GM19035 (cell line): ENCODE data around the gene C15orf39.
"Not testable (repeated sequence)": the region's sequence is repeated elsewhere in the genome, so short reads cannot be mapped to it uniquely, and the experiment has no call there.

ENCODE experiments used
- ATAC-seq: cut with Tn5 transposase; IDR thresholded peaks from one replicate; pipeline ENCODE4 v1.9.1; 2021; ENCODE audit not compliant: unreplicated experiment

Gene C15orf39

DNA sequence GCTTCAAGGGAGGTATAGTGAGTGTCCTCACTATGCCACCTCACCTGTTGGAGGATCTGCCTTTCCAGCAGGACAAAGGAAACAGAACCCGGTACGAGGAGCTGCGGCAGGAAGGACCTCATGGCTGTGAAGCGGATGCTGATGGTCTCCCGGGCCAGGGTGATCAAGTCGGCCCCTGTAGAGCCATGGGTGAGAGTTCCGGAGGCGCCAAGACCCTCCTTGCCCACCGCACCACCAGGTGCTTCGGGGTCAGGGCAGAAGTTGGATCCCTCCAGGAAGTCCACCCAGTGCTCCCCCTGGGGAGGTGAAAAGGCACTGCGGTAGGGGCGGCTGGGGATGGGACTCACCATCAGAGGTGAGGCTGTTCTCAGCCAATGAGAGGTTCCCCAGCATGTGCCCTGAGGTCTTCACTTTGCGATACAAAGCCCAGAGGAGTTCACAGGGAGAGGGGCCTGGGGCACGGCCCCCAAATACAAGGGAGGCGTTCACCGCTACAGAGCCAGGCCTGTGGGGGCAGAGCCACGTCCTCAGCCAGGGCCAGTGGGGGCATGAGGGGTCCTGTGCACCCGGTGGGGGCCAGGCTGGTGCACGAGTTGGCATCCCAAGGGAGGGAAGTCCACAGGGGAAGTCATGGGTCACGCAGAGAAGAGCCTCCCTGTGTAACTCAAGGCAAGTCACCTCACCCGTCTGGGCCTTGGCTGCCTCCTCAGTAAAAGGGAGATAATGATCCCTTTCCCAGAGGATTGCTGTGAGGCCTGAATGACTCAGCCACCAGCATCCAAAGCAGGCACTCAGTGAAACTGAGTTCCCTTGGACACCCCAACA is 27.7 kb downstream of the C15orf39 start:
- no peak for ATAC-seq

DNA sequence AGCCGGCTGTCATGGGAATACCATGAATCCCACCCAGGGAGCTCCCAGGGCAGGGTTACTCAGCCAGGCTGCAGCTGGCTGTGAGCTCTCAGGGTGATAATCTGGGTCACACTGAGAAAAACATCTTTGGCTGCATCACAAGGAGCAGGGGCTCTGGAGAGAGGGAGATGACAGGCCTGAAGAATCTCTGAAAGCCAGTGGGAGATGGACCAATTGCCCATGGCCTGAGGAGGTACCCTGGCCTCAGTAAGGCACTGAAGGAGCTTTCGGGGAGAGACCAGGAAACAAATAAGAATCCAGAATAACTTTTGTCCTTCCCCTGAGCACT is 28.3 kb downstream of the C15orf39 start:
- no peak for ATAC-seq

DNA sequence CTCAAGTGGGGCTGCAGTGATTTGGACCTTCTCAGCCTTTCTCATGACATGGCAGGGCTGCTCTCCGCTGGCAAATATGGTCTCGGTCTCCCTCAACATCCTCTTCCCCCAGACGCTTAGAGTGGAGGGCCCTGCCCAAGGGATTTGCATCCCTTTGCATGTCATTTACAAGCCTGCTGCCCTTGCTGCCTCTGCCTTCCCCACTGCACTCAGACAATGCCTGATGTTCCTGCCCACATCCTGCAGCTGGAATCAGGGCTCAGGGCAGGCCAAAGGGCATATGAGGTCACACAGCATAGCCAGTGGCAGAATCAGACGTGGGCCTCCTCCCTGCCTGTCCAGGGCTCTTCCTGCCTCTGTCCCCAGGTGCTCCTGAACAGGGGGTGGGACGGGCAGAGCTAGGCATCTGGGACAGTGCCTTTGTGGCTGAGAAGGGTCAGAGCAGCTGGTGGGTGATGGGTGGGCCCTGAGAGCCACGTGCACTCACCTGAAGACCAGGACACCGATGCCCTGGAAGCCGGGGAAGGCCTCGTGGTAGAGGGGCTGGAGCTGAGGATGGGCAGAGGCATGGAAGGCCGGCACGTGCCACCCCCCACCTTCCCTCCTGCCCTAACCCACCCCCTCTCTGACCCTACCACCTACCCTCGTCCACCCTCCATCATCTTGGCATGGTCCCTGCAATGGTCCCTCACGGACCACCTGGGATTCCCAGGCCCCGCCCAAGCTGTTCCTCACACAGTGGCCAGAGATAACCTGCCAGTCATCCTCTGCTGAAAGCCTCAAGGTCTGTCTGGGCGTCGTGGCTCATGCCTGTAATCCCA is 29.1 kb downstream of the C15orf39 start:
- no peak for ATAC-seq

DNA sequence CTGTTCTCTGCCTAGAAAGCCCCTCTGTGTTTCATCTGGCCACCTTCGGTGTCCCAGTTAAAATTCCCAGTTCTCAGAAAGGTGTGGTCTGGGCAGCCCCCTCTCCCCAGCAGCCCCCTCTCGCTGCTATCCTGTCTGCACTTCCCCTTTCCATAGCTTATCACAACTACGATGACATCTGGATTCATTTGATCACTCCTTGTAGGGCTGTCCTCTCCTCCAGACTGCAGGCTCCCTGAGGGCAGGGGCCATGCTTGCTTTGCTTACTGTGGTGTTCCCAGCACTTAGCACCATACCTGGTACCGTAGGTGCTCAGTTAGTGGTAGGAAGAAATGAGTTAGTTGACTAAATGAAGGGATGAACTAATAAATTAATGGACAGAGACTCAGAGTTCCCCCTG is 30.2 kb downstream of the C15orf39 start:
- ATAC-seq, result no peak

DNA sequence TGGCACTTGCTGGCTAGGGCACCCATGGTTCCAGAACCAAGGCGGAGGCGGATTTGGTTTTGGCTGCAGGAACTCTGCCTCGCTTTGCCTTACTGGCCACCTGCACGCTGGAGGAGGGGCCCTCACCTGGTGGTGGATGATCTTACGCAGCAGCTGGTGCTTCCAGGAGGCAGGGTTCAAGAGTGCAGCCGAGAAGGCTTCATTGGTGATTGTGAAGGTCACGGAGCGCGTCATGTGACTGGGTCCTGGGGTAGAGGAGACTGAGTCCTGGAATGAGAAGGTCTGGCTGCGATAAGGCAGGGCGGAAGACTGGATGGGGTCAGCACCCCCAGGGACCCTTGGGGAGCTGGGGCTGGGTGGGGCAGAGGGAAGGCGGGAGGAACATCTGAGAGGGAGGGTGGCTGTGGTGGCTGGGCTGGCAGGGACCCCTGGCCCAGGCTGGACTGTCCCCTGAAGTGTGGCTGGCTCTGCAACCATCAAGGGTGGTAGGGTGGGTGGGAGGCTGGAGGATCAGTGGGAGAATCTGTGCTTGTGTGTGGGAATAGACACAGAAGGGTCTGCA is 30.7 kb downstream of the C15orf39 start:
- ATAC-seq, result no peak

DNA sequence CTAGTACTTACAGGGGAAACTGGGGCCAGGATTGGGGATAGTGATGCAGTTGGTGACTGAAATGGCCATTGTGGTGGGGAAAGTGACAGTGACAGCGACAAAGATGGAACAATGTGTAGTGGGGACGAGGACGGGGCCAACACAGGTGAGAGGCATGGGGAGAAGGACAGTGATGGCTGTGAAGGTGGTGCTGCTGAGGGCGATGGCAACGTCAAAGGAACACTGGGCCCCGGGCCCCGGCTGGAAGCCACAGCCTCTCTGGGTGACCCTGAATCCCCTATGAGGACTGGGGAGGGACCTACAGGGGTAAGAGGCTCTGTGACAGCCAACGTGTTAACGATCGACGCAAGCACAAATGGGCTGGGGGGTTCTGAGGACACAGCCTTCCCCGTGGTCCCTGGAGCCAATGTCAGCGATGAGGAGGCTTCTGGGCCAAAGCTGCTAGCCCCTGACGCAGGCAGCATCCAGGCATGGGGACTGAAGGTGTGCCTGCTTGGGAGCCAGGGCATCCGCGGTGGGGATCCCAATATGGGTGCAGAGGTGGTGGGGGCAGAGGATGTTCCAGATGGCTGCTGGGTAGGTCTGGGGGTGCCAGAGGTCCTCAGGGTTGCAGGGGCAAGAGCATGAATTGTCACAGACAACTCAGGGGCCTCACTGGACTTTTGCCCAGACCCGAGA is 31.3 kb downstream of the C15orf39 start:
- ATAC-seq, result no peak

DNA sequence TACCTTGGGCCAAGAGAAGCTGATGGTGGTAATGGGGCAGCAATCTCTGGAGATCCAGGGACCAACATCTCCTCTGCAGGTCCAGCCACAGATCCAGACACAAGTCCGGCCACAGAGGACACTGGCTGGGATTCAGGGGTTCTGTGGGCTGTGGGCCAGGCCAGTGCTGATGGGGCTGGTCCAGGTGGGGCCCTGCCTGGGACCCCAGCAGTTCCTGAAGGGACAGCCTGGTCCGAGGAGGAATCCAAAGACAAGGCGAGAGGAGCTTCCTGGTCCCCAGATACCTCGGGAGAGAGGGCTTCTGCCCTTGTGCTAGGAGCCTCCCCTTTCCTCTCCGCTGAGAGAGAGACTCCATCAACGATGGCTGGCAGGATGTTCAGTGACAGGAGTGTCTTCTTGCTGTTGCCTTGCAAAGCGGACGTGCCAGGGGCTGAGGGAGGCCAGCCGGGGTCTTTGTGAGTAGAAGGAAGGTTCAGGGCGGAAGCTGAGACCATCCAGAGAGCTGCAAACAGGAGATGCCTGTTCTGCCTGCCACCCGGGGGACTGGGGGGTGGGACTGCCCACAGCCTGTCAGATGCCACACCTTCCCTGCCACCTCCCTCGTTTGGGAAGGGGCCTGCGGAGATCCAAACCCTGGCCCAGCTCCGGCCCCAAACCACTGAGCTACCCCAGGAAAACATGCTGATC is 32.0 kb downstream of the C15orf39 start:
- ATAC-seq, result no peak

DNA sequence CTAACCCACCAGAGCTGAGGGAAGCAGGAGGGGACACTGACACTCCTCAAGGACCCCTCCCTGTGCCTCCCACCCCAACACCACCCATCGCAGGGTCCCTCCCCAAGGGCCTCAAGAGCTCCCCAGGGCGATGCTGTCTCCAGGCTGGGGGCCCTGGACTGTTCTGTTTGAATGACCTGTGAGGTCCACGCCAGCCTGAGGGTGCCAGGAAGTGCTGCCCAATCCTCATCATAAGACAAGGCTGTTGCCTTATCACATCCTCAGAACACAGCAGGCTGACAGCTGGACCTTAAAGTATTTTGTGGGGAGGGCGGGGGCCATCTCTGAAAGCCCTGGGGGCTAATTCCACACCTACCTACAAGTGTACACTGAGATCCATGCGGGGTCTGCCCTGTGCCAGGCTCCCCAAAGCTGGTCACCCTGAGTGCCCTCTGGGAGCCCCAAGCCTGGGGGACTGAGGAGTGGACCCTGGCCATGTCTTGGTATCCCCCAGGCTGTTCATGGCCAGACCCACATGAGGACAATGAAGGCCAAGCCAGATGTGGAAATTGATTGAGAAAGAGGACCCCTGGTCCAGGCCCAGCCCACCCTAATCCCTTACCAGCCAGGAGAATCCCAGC is 32.6 kb downstream of the C15orf39 start:
- no peak for ATAC-seq

DNA sequence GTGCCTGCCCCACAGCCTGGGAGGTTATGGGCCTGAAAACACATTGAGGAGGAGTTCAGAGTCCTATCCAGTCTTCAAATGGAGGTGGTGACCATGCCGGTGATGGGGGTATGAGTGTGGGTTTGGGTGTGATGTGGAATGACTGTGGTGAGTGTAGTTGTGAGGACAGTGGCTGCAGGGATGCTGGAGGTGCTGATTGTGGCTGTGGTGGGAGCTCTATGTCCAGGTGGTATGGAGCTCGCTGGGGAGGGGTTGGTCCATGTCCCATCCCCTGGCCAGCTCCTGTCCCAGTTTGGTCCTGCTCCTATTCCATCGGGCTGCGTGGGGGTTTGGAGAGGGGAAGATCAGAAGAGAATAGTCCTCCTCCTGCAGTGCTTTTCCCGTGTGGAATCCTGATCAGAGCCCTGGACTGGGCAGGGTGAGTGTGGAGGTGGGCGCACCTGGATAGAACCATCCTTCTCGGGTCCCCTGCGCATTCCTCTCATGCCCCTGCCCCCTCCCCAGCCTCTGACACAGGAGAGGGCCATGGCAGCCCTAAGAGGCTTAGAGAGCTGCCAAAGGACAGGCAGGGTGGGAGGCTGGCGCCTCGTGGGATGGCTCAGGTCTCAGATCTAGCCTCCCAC is 33.5 kb downstream of the C15orf39 start:
- ATAC-seq, result no peak

DNA sequence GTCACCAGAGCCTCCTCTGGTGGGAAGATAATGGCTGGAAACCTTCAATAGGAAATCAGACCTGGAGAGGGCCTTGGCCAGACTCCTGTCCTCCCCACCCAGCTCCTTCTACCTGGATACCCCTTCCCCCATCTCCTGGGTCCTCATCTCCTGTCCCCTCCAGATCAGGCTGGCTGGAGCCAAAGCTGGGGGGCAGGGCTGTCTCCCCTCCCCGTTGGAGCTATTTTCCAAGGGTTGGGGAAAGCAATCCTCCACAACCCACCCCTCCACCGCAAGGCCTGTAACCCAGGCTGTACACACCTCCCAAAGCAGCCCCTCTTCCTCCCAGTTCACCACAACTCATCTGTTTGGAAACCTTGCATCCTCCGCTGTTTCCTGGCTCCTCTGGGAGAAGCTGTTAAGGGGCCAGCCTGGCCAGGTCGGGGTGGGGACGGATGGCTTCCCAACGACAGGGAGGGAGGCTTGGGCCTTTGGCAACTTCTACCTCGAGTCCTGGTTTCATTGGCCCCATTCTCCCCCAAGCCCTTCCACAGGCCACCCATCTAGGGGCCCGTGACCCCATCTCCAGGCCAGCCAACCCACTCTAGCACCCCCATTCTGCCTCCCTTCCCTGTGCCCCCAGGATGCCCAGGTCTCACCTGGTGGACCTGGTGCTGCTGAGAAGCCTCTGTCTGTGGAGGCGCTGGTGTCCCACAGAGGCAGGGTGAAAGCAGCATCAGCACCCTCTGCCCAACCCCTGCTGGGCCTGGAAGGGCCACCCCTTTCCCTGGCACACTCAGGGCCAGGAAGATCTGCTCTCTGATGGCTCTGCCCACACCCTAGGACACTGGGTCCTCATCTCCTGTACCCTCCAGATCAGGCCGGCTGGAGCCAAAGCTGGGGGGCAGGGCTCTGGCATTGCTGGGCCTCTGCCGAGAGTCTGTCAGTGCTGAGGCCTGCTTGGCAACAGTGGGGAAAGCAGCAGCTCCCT is 34.4 kb downstream of the C15orf39 start:
- ATAC-seq, result no peak

DNA sequence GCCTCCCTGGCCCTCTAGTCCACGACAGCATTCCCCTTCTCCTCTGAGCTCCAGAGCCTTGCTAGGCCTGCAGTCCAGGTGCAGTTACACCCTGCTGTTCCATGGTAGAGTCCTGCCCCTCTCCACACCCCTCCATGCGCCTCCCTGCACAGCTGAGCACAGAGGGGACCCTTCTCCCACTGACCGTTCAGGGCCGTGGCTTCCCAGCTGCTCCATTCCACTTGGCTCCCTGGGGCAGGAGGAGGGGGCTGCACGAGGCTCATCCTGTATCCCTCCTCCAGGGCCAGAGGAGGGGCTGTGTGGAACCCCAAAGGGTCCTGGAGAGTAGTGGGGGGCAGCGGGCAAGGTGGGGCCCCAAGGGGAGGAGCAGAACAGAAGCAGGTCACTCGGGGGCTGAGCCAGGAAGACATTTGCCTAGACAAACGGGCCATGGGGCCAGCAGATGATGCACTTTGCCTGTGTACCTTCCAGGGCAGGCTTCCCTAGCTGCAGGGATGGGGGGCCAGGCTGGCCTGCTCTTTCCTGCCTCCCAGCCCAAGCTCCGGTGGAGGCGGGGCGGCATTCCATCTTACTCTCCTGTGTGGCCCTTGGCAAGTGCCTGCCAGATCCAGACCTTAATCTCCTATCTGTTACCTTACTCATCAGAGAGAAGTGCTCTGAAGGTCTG is 35.8 kb downstream of the C15orf39 start:
- no peak for ATAC-seq

DNA sequence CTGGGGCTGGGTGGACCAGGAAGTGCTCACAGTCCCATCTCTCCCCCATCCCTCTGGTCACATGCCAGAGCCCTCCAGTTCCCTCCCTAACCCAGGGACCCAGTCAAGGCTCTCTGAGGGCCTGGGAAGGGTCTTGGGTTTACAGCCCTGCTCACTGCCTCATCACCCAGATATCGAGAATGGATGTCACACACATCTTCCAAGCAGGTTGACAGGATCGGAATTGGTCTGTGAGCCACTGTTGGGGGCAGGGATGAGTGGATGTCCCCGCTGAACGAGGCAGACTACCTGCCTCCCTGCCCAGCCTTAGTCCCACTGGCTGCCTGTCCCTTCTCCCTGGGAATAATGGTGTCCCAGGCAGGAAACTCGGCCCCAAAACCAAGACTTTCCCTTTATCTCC is 36.5 kb downstream of the C15orf39 start:
- ATAC-seq, result no peak

DNA sequence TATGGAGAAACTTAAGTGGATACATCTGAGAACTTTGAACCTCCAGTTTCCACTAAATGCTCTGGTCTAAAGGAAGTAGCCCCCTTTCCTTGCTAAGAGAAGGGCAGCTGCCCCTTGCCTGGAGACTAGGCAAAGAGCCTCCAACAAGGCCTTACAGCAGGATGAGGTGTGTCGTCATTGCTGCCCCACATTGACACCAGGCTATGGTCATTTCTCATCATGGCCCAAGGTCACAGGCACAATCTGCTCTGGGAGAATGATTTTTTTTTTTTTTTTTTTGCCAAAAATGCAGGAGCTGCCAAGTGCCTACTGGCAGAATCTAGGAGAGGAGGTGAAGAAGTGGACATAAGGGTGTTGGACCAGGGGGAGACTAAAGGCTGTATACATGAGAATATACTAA is 44.1 kb downstream of the C15orf39 start:
- not testable (repeated sequence) for ATAC-seq

DNA sequence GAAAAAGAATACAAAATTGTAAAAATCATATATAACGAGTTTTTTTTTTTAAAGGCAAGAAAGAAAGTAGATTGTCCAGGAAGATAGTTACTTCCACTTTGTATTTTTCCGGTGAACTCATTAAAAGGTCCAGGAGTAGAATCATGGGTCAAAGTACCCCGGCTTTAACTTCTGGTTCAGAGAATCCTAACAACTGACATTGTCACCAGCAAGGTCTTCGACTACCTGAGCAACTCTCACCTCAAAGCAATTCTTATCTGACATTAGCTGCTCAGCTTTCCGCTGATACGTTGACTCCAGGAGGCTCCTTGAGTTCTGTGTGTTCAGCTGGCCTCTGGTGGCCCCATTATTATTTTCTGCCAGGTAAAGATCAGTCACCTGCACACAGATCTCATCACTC is 47.3 kb downstream of the C15orf39 start:
- ATAC-seq, result not testable (repeated sequence)

DNA sequence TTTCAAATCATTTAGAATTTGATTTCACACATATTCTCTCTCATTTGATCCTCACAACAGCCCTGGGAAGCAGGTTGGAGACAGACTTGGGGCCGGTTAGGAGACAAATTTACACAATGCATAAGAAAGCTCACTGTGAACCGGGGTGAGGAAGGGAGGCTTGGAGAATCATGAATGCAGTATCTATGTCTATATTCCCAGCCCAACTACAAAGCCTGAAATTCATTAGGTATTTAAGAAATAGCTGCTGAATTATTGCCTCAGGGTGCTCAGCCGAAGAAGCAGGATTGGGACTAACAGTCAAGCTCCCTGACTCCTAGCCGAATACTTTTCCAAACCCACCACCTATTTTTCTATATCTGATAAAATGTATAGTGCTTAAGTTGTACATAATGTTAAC is 48.0 kb downstream of the C15orf39 start:
- ATAC-seq, result no peak

DNA sequence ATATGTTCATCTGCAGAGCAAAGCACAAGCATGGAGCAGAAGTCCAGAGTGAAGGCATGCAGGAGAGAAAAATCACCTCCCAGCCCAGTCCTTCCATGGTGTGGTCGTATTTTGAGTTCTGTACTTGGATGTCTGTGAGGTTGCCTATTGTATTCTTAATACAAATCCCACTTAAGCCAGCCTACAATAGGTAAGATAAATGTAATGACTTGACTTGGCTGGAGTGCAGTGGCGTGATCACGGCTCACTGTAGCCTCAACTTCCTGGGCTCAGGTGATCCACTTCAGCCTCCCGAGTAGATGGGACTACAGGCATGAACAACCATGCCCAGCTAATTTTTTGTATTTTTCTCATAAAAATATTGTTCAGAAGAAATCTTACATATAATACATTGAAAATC is 49.7 kb downstream of the C15orf39 start:
- ATAC-seq, result not testable (repeated sequence)

DNA sequence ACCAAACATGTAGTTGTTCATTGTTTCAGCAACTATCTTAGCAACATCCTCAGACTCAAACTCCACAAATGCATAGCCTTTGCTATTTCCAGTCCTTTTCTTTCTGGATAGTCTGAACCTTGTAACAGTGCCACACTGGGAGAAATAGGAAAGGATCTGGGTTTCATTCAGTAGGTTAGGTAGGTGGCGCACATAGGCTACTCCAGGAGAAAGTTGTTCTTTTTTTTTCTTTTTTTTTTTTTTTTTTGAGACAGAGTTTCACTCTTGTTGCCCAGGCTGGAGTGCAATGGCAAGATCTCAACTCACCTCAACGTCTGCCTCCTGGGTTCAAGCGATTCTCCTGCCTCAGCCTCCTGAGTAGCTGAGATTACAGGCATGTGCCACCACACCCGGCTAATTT is 50.6 kb downstream of the C15orf39 start:
- ATAC-seq, result not testable (repeated sequence)

DNA sequence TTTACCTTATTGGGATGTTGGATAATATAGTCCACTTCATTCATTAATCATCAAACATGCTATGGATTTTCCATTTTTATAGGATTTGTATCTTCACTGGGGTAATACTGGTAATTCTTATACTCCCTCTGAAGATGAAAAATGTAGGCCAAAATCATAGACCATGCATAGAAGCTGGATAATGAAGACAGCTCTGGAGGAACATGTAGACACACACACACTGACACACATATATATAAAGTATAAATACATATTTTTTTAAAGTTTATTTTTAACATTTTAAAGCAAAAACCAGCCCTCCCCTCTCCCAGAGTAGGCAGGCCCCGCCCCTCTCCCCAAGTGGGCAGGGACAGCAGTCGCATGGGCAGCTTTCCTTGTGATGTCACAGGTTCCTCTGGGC is 56.4 kb downstream of the C15orf39 start, which contains the start of gene GOLGA6C:
Gene GOLGA6C (plus strand): TSS at position 301 of the 400 bp plus-strand sequence. CDS start 265 bp downstream, outside the sequence.
- ATAC-seq, result not testable (repeated sequence)
